Stimulated activated naive B cell treated with anti-CD40 and anti-IgM and Interleukin-4, amounts not matched to agents 10 μg/mL and 1 μg/mL and 100 μg/mL, for 72 hours (primary cell): Measurements from ENCODE around the gene LRCH1.

Source experiments
- ATAC-seq, 2 donors: fragments of 150-1000 bp; cut with Tn5 transposase; replicated peaks; 2 replicates each; pipeline ENCODE4 v1.10.0; 2021; ENCODE audit warnings: moderate library complexity in 1 of 2
- DNase-seq: peaks from one replicate; pipeline ENCODE4 v3.0.0; 2021
- H3K27ac Mint-ChIP-seq: one replicate; pipeline ENCODE4 v1.8.0; 2022; ENCODE audit warnings: mild to moderate bottlenecking, mixed read lengths
- H3K27me3 Mint-ChIP-seq, 2 donors: one replicate each; pipeline ENCODE4 v1.8.0; 2022; ENCODE audit warnings: mixed read lengths in 2 of 2
- H3K36me3 Mint-ChIP-seq, 2 donors: one replicate each; pipeline ENCODE4 v1.8.0; 2022; ENCODE audit warnings: mixed read lengths in 2 of 2, mild to moderate bottlenecking in 1 of 2
- H3K4me1 Mint-ChIP-seq, 2 donors: one replicate each; pipeline ENCODE4 v1.8.0; 2022; ENCODE audit warnings: mixed read lengths in 2 of 2, mild to moderate bottlenecking in 1 of 2
- H3K4me3 Mint-ChIP-seq, 2 donors: one replicate each; pipeline ENCODE4 v1.8.0; 2022; ENCODE audit warnings: mild to moderate bottlenecking in 2 of 2, mixed read lengths in 2 of 2, moderate library complexity in 1 of 2
- H3K9me3 Mint-ChIP-seq, 2 donors: one replicate each; pipeline ENCODE4 v1.8.0; 2022; ENCODE audit warnings: mixed read lengths in 2 of 2, mild to moderate bottlenecking in 1 of 2

Gene LRCH1

DNA sequence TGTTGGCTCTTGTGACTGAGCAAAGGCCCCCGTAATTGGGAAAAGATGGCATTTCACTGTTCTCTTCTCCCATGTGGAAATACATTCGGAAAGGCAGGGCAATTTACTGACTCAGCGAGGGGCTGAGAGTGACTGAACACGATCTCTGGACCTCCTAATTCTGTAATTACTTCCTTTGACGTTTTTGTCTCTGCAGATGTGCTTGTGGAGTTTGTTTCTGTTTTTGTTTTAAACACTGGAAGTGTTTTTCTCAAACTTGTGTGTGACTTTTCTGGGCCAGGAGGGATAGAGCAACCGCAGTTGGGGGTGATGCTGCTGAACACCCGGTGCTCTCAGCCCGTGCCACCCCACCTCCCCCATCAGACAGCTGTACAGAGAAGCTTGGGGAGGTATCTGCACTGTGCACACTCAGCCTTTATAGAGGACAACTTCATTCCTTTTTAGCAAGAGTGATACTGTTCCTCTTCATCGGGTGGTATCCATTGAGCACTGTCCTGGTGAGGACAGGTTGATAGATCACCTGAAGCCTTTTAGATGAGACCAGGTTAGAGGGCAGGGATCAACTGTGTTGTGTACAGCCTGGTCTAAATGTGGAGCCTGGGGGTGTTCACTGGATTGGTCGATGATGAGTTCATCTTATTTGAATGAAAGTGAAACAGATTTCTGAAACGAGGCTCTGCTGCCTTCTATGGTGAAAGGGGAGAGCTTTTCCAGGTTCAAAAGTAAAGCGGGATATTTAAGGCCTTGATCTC is 126.6 kb downstream of the LRCH1 start:
- DNase-seq (no peak), ATAC-seq (peak; percentile 86 to 90)
- no peak overlapping the region for H3K27ac Mint-ChIP-seq
- H3K4me1 Mint-ChIP-seq: peaks cover 21 to 29% of the 10 kb centered on the region in 2 donors
- peaks cover 10 to 13% of the 10 kb centered on the region in 2 donors for H3K36me3 Mint-ChIP-seq
- H3K4me3 Mint-ChIP-seq: no peak overlapping the region
- no peaks in the 10 kb centered on the region for H3K27me3 Mint-ChIP-seq
- no peaks in the 10 kb centered on the region for H3K9me3 Mint-ChIP-seq

DNA sequence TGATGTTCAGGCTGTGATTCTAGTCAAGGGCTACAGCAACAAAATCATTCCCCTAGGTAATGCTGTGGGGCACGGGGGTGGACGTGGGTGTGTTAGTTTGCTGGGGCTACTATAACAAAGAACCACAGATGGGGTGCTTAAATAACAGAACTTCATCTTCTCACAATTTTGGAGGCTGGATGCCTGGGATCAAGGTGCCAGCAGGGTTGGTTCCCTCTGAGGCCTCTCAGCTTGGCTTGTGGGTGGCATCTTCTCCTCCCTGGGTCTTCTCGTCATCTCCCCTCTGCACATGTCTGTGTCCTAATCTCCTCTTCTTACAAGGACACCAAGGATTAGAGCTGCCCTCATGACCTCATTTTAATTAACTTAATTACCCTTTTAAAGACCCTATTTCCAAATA is 129.0 kb downstream of the LRCH1 start:
- Mint-ChIP-seq H3K4me3 (no peak overlapping the region), H3K27me3 (no peaks in the 10 kb centered on the region), H3K9me3 (no peaks in the 10 kb centered on the region), H3K36me3 (peaks cover 15 to 21% of the 10 kb centered on the region in 2 donors), H3K27ac (peak overlapping the region; percentile 26), H3K4me1 (peaks cover 17 to 24% of the 10 kb centered on the region in 2 donors)
- DNase-seq: no peak
- no peak for ATAC-seq

DNA sequence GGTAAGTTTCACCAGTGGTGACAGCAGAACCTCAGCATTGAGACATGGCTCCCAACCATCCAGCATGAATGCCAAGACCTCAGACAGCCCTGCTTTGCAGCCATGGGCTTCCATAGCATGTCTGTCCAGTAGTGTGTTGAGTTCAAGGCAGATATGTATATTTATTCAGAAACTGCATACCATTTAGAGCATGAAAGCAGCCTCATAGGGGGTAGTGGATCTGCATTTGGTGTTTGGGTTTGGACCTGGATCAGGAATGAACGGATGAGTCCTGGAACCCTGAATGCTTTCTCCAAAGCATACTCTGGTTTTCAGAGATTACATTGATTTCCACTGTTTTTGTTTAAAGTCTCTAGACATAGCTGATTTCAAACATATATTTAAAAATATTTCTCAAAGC is 129.7 kb downstream of the LRCH1 start:
- no peak overlapping the region for H3K4me3 Mint-ChIP-seq
- no peaks in the 10 kb centered on the region for H3K27me3 Mint-ChIP-seq
- H3K4me1 Mint-ChIP-seq: peaks cover 22 to 24% of the 10 kb centered on the region in 2 donors
- H3K9me3 Mint-ChIP-seq: no peaks in the 10 kb centered on the region
- no peak overlapping the region for H3K27ac Mint-ChIP-seq
- peaks cover 15 to 21% of the 10 kb centered on the region in 2 donors for H3K36me3 Mint-ChIP-seq
- ATAC-seq (no peak), DNase-seq (no peak)

DNA sequence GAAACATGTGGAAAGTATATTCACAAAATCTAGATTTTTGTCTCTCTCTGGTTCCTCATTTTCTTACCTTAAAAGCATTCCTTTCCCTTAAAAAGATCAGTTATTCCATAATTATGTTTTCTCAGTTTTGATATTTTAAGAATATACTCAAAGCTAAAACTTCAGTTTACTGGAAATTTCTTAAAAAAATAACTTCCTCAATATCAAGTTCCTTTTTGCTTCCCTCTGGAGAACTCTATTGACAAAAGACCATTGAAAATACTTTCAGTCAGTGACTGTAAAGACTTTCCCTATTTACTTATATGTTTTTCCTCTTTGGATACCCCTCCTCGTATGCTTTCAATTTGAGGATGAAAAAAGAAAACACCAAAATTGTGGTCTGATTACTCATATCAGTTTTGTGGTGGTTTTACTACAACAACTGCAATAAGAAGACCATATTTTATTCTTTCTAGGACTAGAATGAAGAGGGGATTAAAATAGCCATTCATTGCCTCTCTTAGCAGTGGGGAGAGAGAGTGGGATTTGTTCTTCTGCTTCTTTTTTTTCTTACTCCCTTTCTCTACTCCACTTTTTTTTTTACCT is 130.8 kb downstream of the LRCH1 start:
- H3K36me3 Mint-ChIP-seq: peaks cover 15 to 21% of the 10 kb centered on the region in 2 donors
- no peaks in the 10 kb centered on the region for H3K9me3 Mint-ChIP-seq
- H3K27ac Mint-ChIP-seq: no peak overlapping the region
- ATAC-seq (peak in 1 of 2 donors; percentile 31), DNase-seq (no peak)
- no peak overlapping the region for H3K4me3 Mint-ChIP-seq
- H3K27me3 Mint-ChIP-seq: no peaks in the 10 kb centered on the region
- peaks cover 22 to 25% of the 10 kb centered on the region in 2 donors for H3K4me1 Mint-ChIP-seq

DNA sequence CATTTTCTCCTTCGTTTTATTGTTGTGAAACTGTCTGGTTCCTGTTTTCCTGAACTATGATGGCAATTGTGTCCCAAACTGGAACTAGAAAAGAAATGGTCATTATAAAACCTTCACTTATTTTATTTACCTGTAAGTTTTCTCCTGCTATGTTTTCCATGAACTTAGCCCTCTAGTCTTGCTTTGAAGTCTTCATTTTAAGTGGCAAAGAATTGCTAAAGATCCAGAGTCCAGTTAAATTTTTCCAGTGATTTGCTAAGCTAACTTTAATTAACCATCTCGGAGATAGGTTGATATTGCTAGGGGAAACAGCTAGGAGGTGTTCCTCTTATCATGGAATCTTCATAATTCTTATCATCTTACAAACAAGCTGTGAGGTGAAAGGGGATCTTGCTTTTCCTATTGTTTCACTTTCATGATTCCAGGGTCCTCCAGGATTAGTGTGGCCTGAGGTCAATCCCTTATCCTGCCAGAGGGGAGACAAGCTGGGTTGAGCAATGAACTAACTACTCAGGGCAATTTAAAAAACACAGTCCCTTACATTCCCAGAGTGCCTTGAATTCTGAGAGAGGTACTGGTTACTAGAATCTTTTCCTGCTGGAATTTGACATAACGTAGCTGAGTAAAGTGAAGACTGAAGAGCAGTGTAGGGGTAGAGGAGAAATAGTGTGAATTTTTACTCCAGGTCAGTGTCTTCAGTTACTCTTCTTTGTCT is 131.5 kb downstream of the LRCH1 start:
- H3K9me3 Mint-ChIP-seq: no peaks in the 10 kb centered on the region
- H3K36me3 Mint-ChIP-seq: peaks cover 15 to 21% of the 10 kb centered on the region in 2 donors
- H3K4me1 Mint-ChIP-seq: peaks cover 22 to 25% of the 10 kb centered on the region in 2 donors
- no peak for DNase-seq
- H3K4me3 Mint-ChIP-seq: no peak overlapping the region
- ATAC-seq: no peak
- H3K27ac Mint-ChIP-seq: peak overlapping the region; percentile 77
- H3K27me3 Mint-ChIP-seq: no peaks in the 10 kb centered on the region

- ATAC-seq (no peak), DNase-seq (no peak)
- Mint-ChIP-seq H3K27me3 (no peaks in the 10 kb centered on the region), H3K4me3 (no peak overlapping the region), H3K36me3 (peaks cover 15 to 21% of the 10 kb centered on the region in 2 donors), H3K9me3 (no peaks in the 10 kb centered on the region), H3K4me1 (peaks cover 22 to 25% of the 10 kb centered on the region in 2 donors), H3K27ac (no peak overlapping the region)
Observed at GRCh38 chr13:46685006-46685730, 132.2 kb downstream of the LRCH1 start.

GRCh38 chr13:46686171-46686570 is 133.2 kb downstream of the LRCH1 start:
- no peak for ATAC-seq
- DNase-seq: no peak
- Mint-ChIP-seq H3K4me3 (no peak overlapping the region), H3K27me3 (no peaks in the 10 kb centered on the region), H3K9me3 (no peaks in the 10 kb centered on the region), H3K36me3 (peaks cover 15 to 26% of the 10 kb centered on the region in 2 donors), H3K4me1 (peaks cover 22 to 25% of the 10 kb centered on the region in 2 donors), H3K27ac (peak overlapping the region; percentile 42)

DNA sequence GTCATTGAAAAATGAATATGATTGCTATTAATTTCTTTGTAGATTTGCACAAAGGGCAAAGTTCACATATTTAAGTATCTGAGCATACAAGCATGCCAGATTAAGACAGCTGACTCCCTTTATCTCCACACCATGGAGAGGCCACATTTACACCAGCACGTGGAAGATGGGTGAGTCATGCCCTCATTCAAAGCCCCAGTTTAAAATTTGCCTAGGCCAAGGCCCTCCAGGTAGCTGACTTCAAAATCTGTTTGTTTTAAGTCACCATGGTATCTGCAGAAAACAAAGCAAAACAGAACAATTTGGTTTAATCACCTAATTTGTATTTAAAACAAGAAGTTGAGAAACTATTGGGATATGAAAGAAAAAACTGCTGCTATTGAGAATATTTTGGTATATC is 134.8 kb downstream of the LRCH1 start:
- Mint-ChIP-seq H3K9me3 (no peaks in the 10 kb centered on the region), H3K36me3 (peaks cover 17 to 38% of the 10 kb centered on the region in 2 donors), H3K27me3 (no peaks in the 10 kb centered on the region), H3K4me1 (peaks cover 15 to 25% of the 10 kb centered on the region in 2 donors), H3K27ac (no peak overlapping the region), H3K4me3 (no peak overlapping the region)
- DNase-seq (no peak), ATAC-seq (peak; percentile 45 to 54)

DNA sequence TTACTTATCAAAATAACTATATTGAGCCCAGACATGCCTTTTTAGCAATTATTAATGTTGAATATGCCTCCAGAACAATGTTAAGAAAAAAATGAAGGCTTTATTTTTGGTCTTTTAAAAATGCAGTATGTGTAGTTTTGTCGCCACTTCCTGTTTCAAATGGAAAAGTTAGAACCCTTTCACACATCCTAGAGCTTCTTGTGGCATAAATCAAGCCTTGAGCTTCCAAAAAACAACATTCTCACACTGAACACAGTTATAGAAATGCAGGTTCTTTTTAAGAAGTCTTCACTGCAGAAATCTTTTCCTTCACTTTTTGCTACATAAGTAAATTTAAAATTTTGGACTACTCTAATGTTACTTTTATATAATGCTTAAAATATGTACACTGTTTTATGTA is 135.3 kb downstream of the LRCH1 start:
- H3K9me3 Mint-ChIP-seq: no peaks in the 10 kb centered on the region
- ATAC-seq (no peak), DNase-seq (no peak)
- H3K27me3 Mint-ChIP-seq: no peaks in the 10 kb centered on the region
- peaks cover 20 to 42% of the 10 kb centered on the region in 2 donors for H3K36me3 Mint-ChIP-seq
- H3K4me3 Mint-ChIP-seq: no peak overlapping the region
- H3K4me1 Mint-ChIP-seq: peaks cover 15 to 25% of the 10 kb centered on the region in 2 donors
- no peak overlapping the region for H3K27ac Mint-ChIP-seq

GRCh38 chr13:46698014-46698413 is 145.0 kb downstream of the LRCH1 start:
- Mint-ChIP-seq H3K36me3 (peaks cover 37 to 56% of the 10 kb centered on the region in 2 donors), H3K4me3 (no peak overlapping the region), H3K4me1 (peaks cover 0 to 2% of the 10 kb centered on the region in 2 donors), H3K27me3 (no peaks in the 10 kb centered on the region), H3K9me3 (no peaks in the 10 kb centered on the region), H3K27ac (no peak overlapping the region)
- no peak for ATAC-seq
- DNase-seq: no peak

- peaks cover 35 to 56% of the 10 kb centered on the region in 2 donors for H3K36me3 Mint-ChIP-seq
- H3K27me3 Mint-ChIP-seq: no peaks in the 10 kb centered on the region
- peaks cover 0 to 2% of the 10 kb centered on the region in 2 donors for H3K4me1 Mint-ChIP-seq
Observed at GRCh38 chr13:46698910-46699460, 146.0 kb downstream of the LRCH1 start.

DNA sequence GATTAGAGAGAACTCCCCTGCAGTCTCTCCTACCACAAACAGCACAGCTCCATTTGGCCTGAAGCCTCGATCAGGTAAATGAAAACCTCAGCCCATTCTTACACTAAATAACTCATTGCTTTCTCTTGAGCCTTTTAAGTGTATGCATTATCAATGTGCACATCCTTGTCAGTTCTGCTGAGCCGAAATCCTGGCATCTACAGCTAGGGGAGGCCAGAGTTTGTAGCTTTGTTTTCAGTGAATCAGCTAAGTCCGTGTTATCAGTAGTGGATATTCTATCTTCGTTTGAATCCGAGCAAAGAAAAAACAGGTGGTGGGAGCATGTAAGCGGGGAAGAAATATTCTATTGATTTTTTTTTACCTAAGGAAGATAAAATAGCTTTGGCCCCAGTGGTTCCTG is 159.6 kb downstream of the LRCH1 start:
- peaks cover 0 to 2% of the 10 kb centered on the region in 2 donors for H3K4me1 Mint-ChIP-seq
- ATAC-seq (no peak), DNase-seq (no peak)
- H3K9me3 Mint-ChIP-seq: no peaks in the 10 kb centered on the region
- H3K27me3 Mint-ChIP-seq: no peaks in the 10 kb centered on the region
- no peak overlapping the region for H3K27ac Mint-ChIP-seq
- peaks cover 29 to 48% of the 10 kb centered on the region in 2 donors for H3K36me3 Mint-ChIP-seq
- H3K4me3 Mint-ChIP-seq: no peak overlapping the region

More at GRCh38 chr13:46698910-46699460, 146.0 kb downstream of the LRCH1 start:
- no peak for ATAC-seq
- H3K4me3 Mint-ChIP-seq: no peak overlapping the region
- no peaks in the 10 kb centered on the region for H3K9me3 Mint-ChIP-seq
- no peak for DNase-seq
- no peak overlapping the region for H3K27ac Mint-ChIP-seq

GRCh38 chr13:46715363-46715762 is 162.4 kb downstream of the LRCH1 start:
- ATAC-seq (no peak), DNase-seq (no peak)
- Mint-ChIP-seq H3K9me3 (no peaks in the 10 kb centered on the region), H3K27me3 (no peaks in the 10 kb centered on the region), H3K4me3 (no peak overlapping the region), H3K27ac (no peak overlapping the region), H3K4me1 (peaks cover 8 to 11% of the 10 kb centered on the region in 2 donors), H3K36me3 (peaks cover 20 to 35% of the 10 kb centered on the region in 2 donors)

- no peak for ATAC-seq
- DNase-seq: no peak
- no peak overlapping the region for H3K4me3 Mint-ChIP-seq
- no peaks in the 10 kb centered on the region for H3K9me3 Mint-ChIP-seq
- no peaks in the 10 kb centered on the region for H3K27me3 Mint-ChIP-seq
- peaks cover 20 to 30% of the 10 kb centered on the region in 2 donors for H3K36me3 Mint-ChIP-seq
- no peak overlapping the region for H3K27ac Mint-ChIP-seq
- H3K4me1 Mint-ChIP-seq: peaks cover 9 to 12% of the 10 kb centered on the region in 2 donors
Observed at GRCh38 chr13:46716821-46717220, 163.9 kb downstream of the LRCH1 start.
